ENCODE results near the gene ANKRD36.
"Not testable (repeated sequence)": the region's sequence is repeated elsewhere in the genome, so short reads cannot be mapped to it uniquely, and the experiment has no call there.

The ANKRD36 gene

DNA sequence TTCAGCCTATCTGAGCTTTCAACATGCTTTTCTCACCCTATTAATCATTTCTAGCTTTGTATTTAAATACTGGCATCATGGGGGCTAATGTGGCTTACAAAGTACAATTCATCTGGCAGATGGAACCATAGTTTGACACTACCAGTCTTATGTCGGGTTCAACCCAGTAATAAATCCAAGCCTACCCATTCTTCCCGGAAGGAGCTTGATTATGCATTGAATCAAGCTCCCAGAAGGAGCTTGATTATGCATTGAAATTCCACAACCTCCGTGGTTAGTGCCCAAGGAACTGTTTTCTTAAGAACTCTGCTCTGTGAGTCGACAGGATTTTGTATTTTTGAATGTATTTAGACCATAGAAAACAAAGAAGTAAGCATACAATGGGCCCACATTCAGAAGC is 148.2 kb downstream of the ANKRD36 start:
- not testable (repeated sequence) for H3K4me3 ChIP-seq (ENCODE audit: insufficient read depth in 1 of 2, low read depth in 1 of 2, low read length in 2 of 2); H2BK5ac ChIP-seq (ENCODE audit: low read depth, low read length, poor library complexity, severe bottlenecking); H2AK5ac ChIP-seq (ENCODE audit: low read length, severe bottlenecking); H3K27me3 ChIP-seq (ENCODE audit: control insufficient read depth in 1 of 2, insufficient read depth in 1 of 2, low read length in 2 of 2); DNase-seq; H3K27ac ChIP-seq (ENCODE audit: low read length, poor library complexity, severe bottlenecking); H3K4me1 ChIP-seq (ENCODE audit: control insufficient read depth, insufficient read depth, low read depth, low read length); H4K91ac ChIP-seq (ENCODE audit: low read length); H3K4me2 ChIP-seq (ENCODE audit: low read length, poor library complexity, severe bottlenecking); H3K4ac ChIP-seq (ENCODE audit: low read depth in 1 of 2, low read length in 2 of 2); H3K14ac ChIP-seq (ENCODE audit: low read length in 2 of 2); H2BK120ac ChIP-seq (ENCODE audit: low read depth, low read length); H4K8ac ChIP-seq (ENCODE audit: low read length); H2BK15ac ChIP-seq (ENCODE audit: low read depth, poor library complexity, severe bottlenecking); H3K36me3 ChIP-seq (ENCODE audit: control insufficient read depth in 1 of 2, insufficient read depth in 2 of 2, low read depth in 1 of 2, low read length in 2 of 2); H2BK12ac ChIP-seq (ENCODE audit: low read length in 2 of 2); H3K9ac ChIP-seq (ENCODE audit: low read length); H3K9me3 ChIP-seq (ENCODE audit: control insufficient read depth, low read length); H3K23ac ChIP-seq (ENCODE audit: low read length in 2 of 2); H3K79me1 ChIP-seq (replicated peaks; ENCODE audit: low read length, poor library complexity, severe bottlenecking); H2AFZ ChIP-seq (ENCODE audit: low read depth, low read length); H3K18ac ChIP-seq (ENCODE audit: low read depth in 1 of 2, low read length in 2 of 2)
- 95% methylated on average over 2 of the region's 4 CpGs for WGBS

DNA sequence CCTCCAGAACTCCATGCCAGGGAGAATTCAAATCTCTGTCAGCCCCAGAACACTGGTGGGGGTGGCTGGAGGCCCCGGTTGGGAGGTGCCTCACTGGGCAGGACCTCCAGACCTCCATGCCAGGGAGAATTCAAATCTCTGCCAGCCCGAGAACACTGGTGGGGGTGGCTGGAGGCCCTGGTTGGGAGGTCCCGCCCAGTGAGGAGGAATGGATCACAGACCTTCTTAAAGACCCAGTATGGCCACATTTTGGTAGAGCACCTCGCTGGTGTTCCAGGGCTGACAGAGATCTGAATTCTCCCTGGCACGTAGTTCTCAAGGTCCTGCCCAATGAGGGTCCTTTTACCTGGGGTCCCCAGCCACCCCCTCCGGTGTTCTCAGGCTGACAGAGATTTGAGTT is 153.5 kb downstream of the ANKRD36 start:
- H3K27ac ChIP-seq (ENCODE audit: low read length, poor library complexity, severe bottlenecking); H4K8ac ChIP-seq (ENCODE audit: low read length); H2AK5ac ChIP-seq (ENCODE audit: low read length, severe bottlenecking); H3K4ac ChIP-seq (ENCODE audit: low read depth in 1 of 2, low read length in 2 of 2); H3K14ac ChIP-seq (ENCODE audit: low read length in 2 of 2); H2BK12ac ChIP-seq (ENCODE audit: low read length in 2 of 2); H3K4me3 ChIP-seq (ENCODE audit: insufficient read depth in 1 of 2, low read depth in 1 of 2, low read length in 2 of 2); DNase-seq; H3K4me1 ChIP-seq (ENCODE audit: control insufficient read depth, insufficient read depth, low read depth, low read length); H4K91ac ChIP-seq (ENCODE audit: low read length); H2BK5ac ChIP-seq (ENCODE audit: low read depth, low read length, poor library complexity, severe bottlenecking); H2BK120ac ChIP-seq (ENCODE audit: low read depth, low read length); H2BK15ac ChIP-seq (ENCODE audit: low read depth, poor library complexity, severe bottlenecking); H3K4me2 ChIP-seq (ENCODE audit: low read length, poor library complexity, severe bottlenecking); H3K23ac ChIP-seq (ENCODE audit: low read length in 2 of 2); H3K9ac ChIP-seq (ENCODE audit: low read length); H3K79me1 ChIP-seq (replicated peaks; ENCODE audit: low read length, poor library complexity, severe bottlenecking); H3K36me3 ChIP-seq (ENCODE audit: control insufficient read depth in 1 of 2, insufficient read depth in 2 of 2, low read depth in 1 of 2, low read length in 2 of 2); H3K9me3 ChIP-seq (ENCODE audit: control insufficient read depth, low read length); H3K27me3 ChIP-seq (ENCODE audit: control insufficient read depth in 1 of 2, insufficient read depth in 1 of 2, low read length in 2 of 2); H3K18ac ChIP-seq (ENCODE audit: low read depth in 1 of 2, low read length in 2 of 2); H2AFZ ChIP-seq (ENCODE audit: low read depth, low read length): not testable (repeated sequence)
- no CpG with 5 or more reads among the region's 6 CpGs for WGBS

DNA sequence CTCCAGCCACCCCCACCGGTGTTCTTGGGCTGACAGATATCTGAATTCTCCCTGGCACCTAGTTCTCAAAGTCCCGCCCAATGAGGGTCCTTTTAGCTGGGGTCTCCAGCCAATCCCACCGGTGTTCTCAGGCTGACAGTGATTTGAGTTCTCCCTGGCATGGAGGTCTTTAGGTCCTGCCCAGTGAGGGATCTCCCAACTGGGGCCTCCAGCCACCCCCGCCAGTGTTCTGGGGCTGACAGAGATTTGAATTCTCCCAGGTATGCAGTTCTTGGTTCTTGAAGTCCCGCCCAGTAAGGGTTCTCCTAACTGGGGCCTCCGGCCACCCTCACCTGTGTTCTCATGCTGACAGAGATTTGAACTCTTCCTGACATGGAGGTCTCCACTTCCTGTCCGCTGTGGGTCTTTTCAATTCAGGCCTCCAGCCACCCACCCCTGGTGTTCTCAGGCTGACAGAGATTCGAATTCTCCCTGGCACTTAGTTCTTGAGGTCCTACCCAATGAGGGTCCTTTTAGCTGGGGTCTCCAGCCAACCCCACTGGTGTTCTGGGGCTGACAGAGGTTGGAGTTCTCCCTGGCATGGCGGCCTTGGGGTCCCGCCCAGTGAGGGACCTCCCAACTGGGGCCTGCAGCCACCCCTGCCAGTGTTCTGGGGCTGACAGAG is 154.6 kb downstream of the ANKRD36 start:
- Histone ChIP-seq H3K9me3 (ENCODE audit: control insufficient read depth, low read length) (no peaks in the 10 kb centered on the region), H3K27me3 (ENCODE audit: control insufficient read depth in 1 of 2, insufficient read depth in 1 of 2, low read length in 2 of 2) (no peaks in the 10 kb centered on the region), H4K8ac (ENCODE audit: low read length) (no peak overlapping the region), H3K27ac (ENCODE audit: low read length, poor library complexity, severe bottlenecking) (no peak overlapping the region), H3K23ac (ENCODE audit: low read length in 2 of 2) (no peak overlapping the region), H3K18ac (ENCODE audit: low read depth in 1 of 2, low read length in 2 of 2) (no peak overlapping the region), H3K4me1 (ENCODE audit: control insufficient read depth, insufficient read depth, low read depth, low read length) (no peaks in the 10 kb centered on the region), H3K9ac (ENCODE audit: low read length) (no peak overlapping the region), H3K79me1 (replicated peaks; ENCODE audit: low read length, poor library complexity, severe bottlenecking) (no peaks in the 10 kb centered on the region), H3K4me2 (ENCODE audit: low read length, poor library complexity, severe bottlenecking) (no peak overlapping the region), H3K14ac (ENCODE audit: low read length in 2 of 2) (no peak overlapping the region), H2AK5ac (ENCODE audit: low read length, severe bottlenecking) (no peak overlapping the region), H2AFZ (ENCODE audit: low read depth, low read length) (no peak overlapping the region), H2BK120ac (ENCODE audit: low read depth, low read length) (no peak overlapping the region), H4K91ac (ENCODE audit: low read length) (no peak overlapping the region), H2BK15ac (ENCODE audit: low read depth, poor library complexity, severe bottlenecking) (no peak overlapping the region), H2BK5ac (ENCODE audit: low read depth, low read length, poor library complexity, severe bottlenecking) (no peak overlapping the region), H3K4me3 (ENCODE audit: insufficient read depth in 1 of 2, low read depth in 1 of 2, low read length in 2 of 2) (no peak overlapping the region), H3K4ac (ENCODE audit: low read depth in 1 of 2, low read length in 2 of 2) (no peak overlapping the region), H3K36me3 (ENCODE audit: control insufficient read depth in 1 of 2, insufficient read depth in 2 of 2, low read depth in 1 of 2, low read length in 2 of 2) (peaks cover 0 to 8% of the 10 kb centered on the region in 2 experiments), H2BK12ac (ENCODE audit: low read length in 2 of 2) (no peak overlapping the region)
- WGBS, result 98% methylated on average over 10 of the region's 10 CpGs
- no peak for DNase-seq

DNA sequence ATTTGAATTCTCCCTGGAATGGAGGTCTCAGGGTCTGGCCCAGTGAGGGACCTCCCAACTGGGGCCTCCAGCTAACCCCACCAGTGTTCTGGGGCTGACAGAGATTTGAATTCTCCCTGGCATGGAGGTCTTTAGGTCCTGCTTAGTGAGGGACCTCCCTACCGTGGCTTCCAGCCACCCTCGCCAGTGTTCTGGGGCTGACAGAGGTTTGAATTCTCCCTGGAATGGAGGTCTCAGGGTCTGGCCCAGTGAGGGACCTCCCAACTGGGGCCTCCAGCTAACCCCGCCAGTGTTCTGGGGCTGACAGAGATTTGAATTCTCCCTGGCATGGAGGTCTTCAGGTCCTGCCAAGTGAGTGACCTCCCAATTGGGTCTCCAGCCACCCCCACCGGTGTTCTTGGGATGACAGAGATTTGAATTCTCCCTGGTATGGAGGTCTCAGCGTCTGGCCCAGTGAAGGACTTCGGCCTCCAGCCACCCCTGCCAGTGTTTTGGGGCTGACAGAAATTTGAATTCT is 155.2 kb downstream of the ANKRD36 start:
- H3K36me3 ChIP-seq (ENCODE audit: control insufficient read depth in 1 of 2, insufficient read depth in 2 of 2, low read depth in 1 of 2, low read length in 2 of 2); H3K9me3 ChIP-seq (ENCODE audit: control insufficient read depth, low read length); H3K14ac ChIP-seq (ENCODE audit: low read length in 2 of 2); H4K8ac ChIP-seq (ENCODE audit: low read length); H3K18ac ChIP-seq (ENCODE audit: low read depth in 1 of 2, low read length in 2 of 2); H3K4me3 ChIP-seq (ENCODE audit: insufficient read depth in 1 of 2, low read depth in 1 of 2, low read length in 2 of 2); H3K23ac ChIP-seq (ENCODE audit: low read length in 2 of 2); H2BK15ac ChIP-seq (ENCODE audit: low read depth, poor library complexity, severe bottlenecking); H3K27me3 ChIP-seq (ENCODE audit: control insufficient read depth in 1 of 2, insufficient read depth in 1 of 2, low read length in 2 of 2); H2BK5ac ChIP-seq (ENCODE audit: low read depth, low read length, poor library complexity, severe bottlenecking); H4K91ac ChIP-seq (ENCODE audit: low read length); H3K4me1 ChIP-seq (ENCODE audit: control insufficient read depth, insufficient read depth, low read depth, low read length); H3K79me1 ChIP-seq (replicated peaks; ENCODE audit: low read length, poor library complexity, severe bottlenecking); H2AK5ac ChIP-seq (ENCODE audit: low read length, severe bottlenecking); H3K27ac ChIP-seq (ENCODE audit: low read length, poor library complexity, severe bottlenecking); DNase-seq; H2BK120ac ChIP-seq (ENCODE audit: low read depth, low read length); H2AFZ ChIP-seq (ENCODE audit: low read depth, low read length); H3K4ac ChIP-seq (ENCODE audit: low read depth in 1 of 2, low read length in 2 of 2); H2BK12ac ChIP-seq (ENCODE audit: low read length in 2 of 2); H3K4me2 ChIP-seq (ENCODE audit: low read length, poor library complexity, severe bottlenecking); H3K9ac ChIP-seq (ENCODE audit: low read length): not testable (repeated sequence)
- WGBS, result 94% methylated on average over 6 of the region's 6 CpGs
